Smooth muscle cell (in vitro differentiated cells): Measurements from ENCODE around the gene EPO. TPM values are rescaled to one million over a fixed set of nuclear protein-coding genes. Genes with fewer than 3 reads are reported as not detected.
A peak's percentile ranks its signal among the peaks of the same experiment; 100 is the strongest.

Experiments used
- DNase-seq: peaks from one replicate; lab custom pipeline; 2025; ENCODE audit not compliant: unreplicated experiment; lab: John Stamatoyannopoulos, UW
- H2AFZ ChIP-seq: fragments of 200-600 bp; sonication (generic); 2 replicates; pipeline ENCODE4 v1.6.0; 2016; ENCODE audit warnings: antibody characterized with exemption, low read depth, mild to moderate bottlenecking
- H3F3A ChIP-seq: fragments of 200-600 bp; sonication (generic); 2 replicates; pipeline ENCODE4 v1.6.0; 2017; ENCODE audit warnings: antibody characterized with exemption, low read depth
- H3K27ac ChIP-seq: fragments of 200-600 bp; sonication (generic); 2 replicates; pipeline ENCODE4 v1.5.1; 2016; ENCODE audit warnings: low read depth, mild to moderate bottlenecking
- H3K27me3 ChIP-seq: fragments of 200-600 bp; sonication (generic); 2 replicates; pipeline ENCODE4 v1.6.1; 2016; ENCODE audit warnings: low read depth, mild to moderate bottlenecking
- H3K36me3 ChIP-seq: fragments of 200-600 bp; sonication (generic); 2 replicates; pipeline ENCODE4 v1.5.1; 2016; ENCODE audit warnings: low read depth
- H3K4me1 ChIP-seq: fragments of 200-600 bp; sonication (generic); 2 replicates; pipeline ENCODE4 v1.5.1; 2016; ENCODE audit warnings: low read depth
- H3K4me2 ChIP-seq: fragments of 200-600 bp; sonication (generic); 2 replicates; pipeline ENCODE4 v1.6.0; 2016; ENCODE audit warnings: mild to moderate bottlenecking
- H3K4me3 ChIP-seq: fragments of 200-600 bp; sonication (generic); 2 replicates; pipeline ENCODE4 v1.5.1; 2016; ENCODE audit warnings: mild to moderate bottlenecking
- H3K79me2 ChIP-seq: fragments of 200-600 bp; sonication (generic); 2 replicates; pipeline ENCODE4 v1.6.0; 2016; ENCODE audit warnings: low read depth, mild to moderate bottlenecking
- H3K9ac ChIP-seq: fragments of 200-600 bp; sonication (generic); 2 replicates; pipeline ENCODE4 v1.6.0; 2016; ENCODE audit warnings: low read depth
- H3K9me3 ChIP-seq: fragments of 200-600 bp; sonication (generic); replicated peaks from 2 replicates; pipeline ENCODE4 v1.5.1; 2016; ENCODE audit warnings: low read depth
- H4K20me1 ChIP-seq: fragments of 200-600 bp; sonication (generic); 2 replicates; pipeline ENCODE4 v1.6.0; 2016; ENCODE audit warnings: low read depth
- CTCF ChIP-seq: fragments of 200-600 bp; sonication (generic); IDR thresholded peaks from 2 replicates; pipeline ENCODE4 v1.5.1; 2017; ENCODE audit warnings: borderline replicate concordance, mild to moderate bottlenecking, antibody characterized with exemption; ENCODE audit not compliant: insufficient read depth, poor library complexity, severe bottlenecking
- WGBS: methylation state at CpG from one replicate; pipeline ENCODE4 v1.1.7; 2016; ENCODE audit warnings: low lambda C conversion rate; 5-methylcytosine and 5-hydroxymethylcytosine counted together
- polyA plus RNA-seq: library from polyadenylated mRNA; unstranded; fragments of >200 nt; fragmentation: Nextera tagmentation; extraction: Ambion mirVana; gene quantifications from 2 replicates; pipeline ENCODE4 v1.2.1, GENCODE V29; 2016
- total RNA-seq: library from RNA; depleted of rRNA; stranded (reverse); fragments of >200 nt; gene quantifications from 2 replicates; pipeline ENCODE4 v1.2.3, GENCODE V29; 2014

EPO gene
- total and polyA plus RNA-seq, 2 experiments from 2014 or later = not detected

- Histone ChIP-seq H3K27ac (peak overlapping the region; percentile 81), H2AFZ (peak overlapping the region; percentile 87), H3K9ac (peak overlapping the region; percentile 82), H3K9me3 (no peaks in the 10 kb centered on the region), H4K20me1 (peaks cover 47% of the 10 kb centered on the region), H3K4me1 (no peaks in the 10 kb centered on the region), H3K4me2 (peak overlapping the region; percentile 98), H3K36me3 (no peaks in the 10 kb centered on the region), H3K27me3 (no peaks in the 10 kb centered on the region), H3F3A (peaks cover 7% of the 10 kb centered on the region), H3K79me2 (peaks cover 32% of the 10 kb centered on the region), H3K4me3 (peak overlapping the region; percentile 78)
- peak; percentile 57 for DNase-seq
- TF ChIP-seq CTCF = no peak
- WGBS = 1% methylated on average over 19 of the region's 34 CpGs
These were observed 46.3 kb upstream of the EPO start for GRCh38 chr7:100673942-100674410.

GRCh38 chr7:100674411-100675104 lies 45.7 kb upstream of the EPO start:
- H3K27me3 ChIP-seq = no peaks in the 10 kb centered on the region
- peak overlapping the region; percentile 81 for H3K27ac ChIP-seq
- no peaks in the 10 kb centered on the region for H3K36me3 ChIP-seq
- H3F3A ChIP-seq = peaks cover 7% of the 10 kb centered on the region
- peak overlapping the region; percentile 78 for H3K4me3 ChIP-seq
- peak overlapping the region; percentile 82 for H3K9ac ChIP-seq
- peak overlapping the region; percentile 98 for H3K4me2 ChIP-seq
- H3K79me2 ChIP-seq = peaks cover 32% of the 10 kb centered on the region
- H3K9me3 ChIP-seq = no peaks in the 10 kb centered on the region
- H4K20me1 ChIP-seq = peaks cover 53% of the 10 kb centered on the region
- no peaks in the 10 kb centered on the region for H3K4me1 ChIP-seq
- DNase-seq = no peak
- under 1% methylated on average over 41 of the region's 43 CpGs for WGBS
- no peak for TF ChIP-seq CTCF
- H2AFZ ChIP-seq = no peak overlapping the region

- Histone ChIP-seq H3K4me2 (peak overlapping the region; percentile 98), H4K20me1 (peaks cover 58% of the 10 kb centered on the region), H3K79me2 (peaks cover 32% of the 10 kb centered on the region), H3K27me3 (no peaks in the 10 kb centered on the region), H2AFZ (no peak overlapping the region), H3F3A (peaks cover 7% of the 10 kb centered on the region), H3K27ac (peak overlapping the region; percentile 59), H3K9me3 (no peaks in the 10 kb centered on the region), H3K4me3 (peak overlapping the region; percentile 78), H3K4me1 (no peaks in the 10 kb centered on the region), H3K36me3 (no peaks in the 10 kb centered on the region), H3K9ac (peak overlapping the region; percentile 82)
- no peak for DNase-seq
- TF ChIP-seq CTCF = no peak
- under 1% methylated on average over 28 of the region's 46 CpGs for WGBS
These were observed 45.2 kb upstream of the EPO start for GRCh38 chr7:100675105-100675451.
